ENCODE data around the gene NDUFA8.

The NDUFA8 gene

DNA sequence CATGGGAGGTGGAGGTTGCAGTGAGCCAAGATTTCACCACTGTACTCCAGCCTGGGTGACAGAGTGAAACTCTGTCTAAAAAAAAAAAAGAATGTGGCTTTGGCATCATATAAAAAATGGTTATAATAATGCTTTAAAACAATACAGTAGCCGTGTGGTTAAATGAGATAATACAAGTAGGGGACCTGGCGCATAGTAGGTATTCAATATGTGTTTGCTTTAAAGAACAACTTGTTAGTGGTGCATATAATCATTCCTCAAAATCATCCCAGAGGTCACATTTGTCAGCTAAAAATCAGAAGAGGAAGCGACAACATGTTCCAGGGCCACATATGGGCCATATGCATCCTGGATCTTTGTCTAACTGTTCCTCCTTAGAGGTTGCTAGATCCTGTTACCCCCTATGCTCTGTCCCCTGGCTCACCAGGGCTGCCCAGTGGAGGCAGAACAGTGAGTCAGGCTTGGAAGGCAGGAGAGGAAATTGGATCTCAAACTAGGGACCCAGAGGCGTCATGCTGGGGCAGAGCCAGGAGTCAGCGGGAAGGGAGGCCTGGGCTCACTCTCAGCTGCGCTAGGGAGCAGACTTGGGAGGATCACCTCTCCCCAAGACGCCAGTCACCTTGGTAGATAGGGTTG is 41.5 kb upstream of the NDUFA8 start:
- Histone ChIP-seq H3K9ac (ENCODE audit: low read length) (no peak overlapping the region), H4K8ac (ENCODE audit: low read depth, low read length) (no peak overlapping the region), H3K4ac (ENCODE audit: low read depth, low read length) (no peak overlapping the region), H3K14ac (ENCODE audit: low read length) (no peak overlapping the region), H3K27ac (ENCODE audit: low read depth, low read length) (no peak overlapping the region), H3K79me2 (ENCODE audit: control insufficient read depth, insufficient read depth, low read length, poor library complexity) (no peaks in the 10 kb centered on the region), H2BK120ac (ENCODE audit: insufficient read depth, low read length, poor library complexity) (no peak overlapping the region), H4K91ac (ENCODE audit: low read depth, low read length) (no peak overlapping the region), H2AK5ac (ENCODE audit: low read length) (no peak overlapping the region), H3K23ac (ENCODE audit: low read length) (no peak overlapping the region), H4K12ac (ENCODE audit: low read depth, low read length) (no peak overlapping the region), H2BK5ac (ENCODE audit: low read depth, low read length, poor library complexity) (no peak overlapping the region), H2AFZ (ENCODE audit: insufficient read depth, low read length, poor library complexity) (no peak overlapping the region), H3K18ac (ENCODE audit: low read length) (no peak overlapping the region), H3K9me3 (ENCODE audit: insufficient read depth, low read depth, low read length) (no peaks in the 10 kb centered on the region), H3K27me3 (ENCODE audit: insufficient read depth, low read length) (no peaks in the 10 kb centered on the region), H3K4me2 (ENCODE audit: low read length) (no peak overlapping the region), H3K79me1 (ENCODE audit: low read length) (no peaks in the 10 kb centered on the region), H3K36me3 (ENCODE audit: control insufficient read depth in 1 of 2, insufficient read depth in 2 of 2, low read length in 2 of 2) (no peaks in the 10 kb centered on the region), H3K4me1 (ENCODE audit: control insufficient read depth in 1 of 2, insufficient read depth in 2 of 2, low read length in 2 of 2) (no peaks in the 10 kb centered on the region), H3K4me3 (ENCODE audit: low read depth, low read length) (peak overlapping the region; percentile 27), H2BK12ac (ENCODE audit: low read length) (no peak overlapping the region)
- no CpG with 5 or more reads among the region's 7 CpGs for whole genome bisulfite sequencing (ENCODE audit: extremely low coverage, insufficient coverage, insufficient read length)
- no peak for DNase-seq

DNA sequence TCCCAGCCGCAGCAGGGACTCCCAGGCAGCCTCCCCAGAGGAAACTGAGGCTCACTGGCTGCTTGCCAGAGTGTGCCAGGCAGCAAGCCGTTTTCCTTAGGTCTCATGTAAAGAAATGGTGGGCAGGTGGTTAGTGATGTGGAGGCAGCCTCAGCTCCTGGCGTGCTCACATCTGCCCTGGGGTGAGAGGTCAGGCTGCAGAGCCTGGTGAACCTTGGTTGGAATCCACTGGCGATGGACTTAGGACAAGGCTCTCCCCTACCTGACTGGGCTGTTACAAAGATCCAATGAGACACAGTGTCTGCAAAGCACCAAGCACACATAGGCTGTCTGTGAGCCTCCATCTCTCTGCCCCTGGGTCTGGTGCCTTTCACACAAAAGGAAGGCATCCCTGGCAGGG is 38.3 kb upstream of the NDUFA8 start:
- Histone ChIP-seq H2BK12ac (ENCODE audit: low read length) (no peak overlapping the region), H3K4me1 (ENCODE audit: control insufficient read depth in 1 of 2, insufficient read depth in 2 of 2, low read length in 2 of 2) (no peaks in the 10 kb centered on the region), H3K14ac (ENCODE audit: low read length) (no peak overlapping the region), H2AFZ (ENCODE audit: insufficient read depth, low read length, poor library complexity) (no peak overlapping the region), H2AK5ac (ENCODE audit: low read length) (no peak overlapping the region), H3K9me3 (ENCODE audit: insufficient read depth, low read depth, low read length) (no peaks in the 10 kb centered on the region), H3K4me2 (ENCODE audit: low read length) (no peak overlapping the region), H3K27me3 (ENCODE audit: insufficient read depth, low read length) (no peaks in the 10 kb centered on the region), H3K18ac (ENCODE audit: low read length) (no peak overlapping the region), H3K4me3 (ENCODE audit: low read depth, low read length) (no peak overlapping the region), H3K9ac (ENCODE audit: low read length) (no peak overlapping the region), H3K4ac (ENCODE audit: low read depth, low read length) (no peak overlapping the region), H3K79me2 (ENCODE audit: control insufficient read depth, insufficient read depth, low read length, poor library complexity) (no peaks in the 10 kb centered on the region), H2BK5ac (ENCODE audit: low read depth, low read length, poor library complexity) (no peak overlapping the region), H3K27ac (ENCODE audit: low read depth, low read length) (no peak overlapping the region), H4K12ac (ENCODE audit: low read depth, low read length) (no peak overlapping the region), H3K79me1 (ENCODE audit: low read length) (no peaks in the 10 kb centered on the region), H2BK120ac (ENCODE audit: insufficient read depth, low read length, poor library complexity) (no peak overlapping the region), H4K91ac (ENCODE audit: low read depth, low read length) (no peak overlapping the region), H3K36me3 (ENCODE audit: control insufficient read depth in 1 of 2, insufficient read depth in 2 of 2, low read length in 2 of 2) (no peaks in the 10 kb centered on the region), H4K8ac (ENCODE audit: low read depth, low read length) (no peak overlapping the region), H3K23ac (ENCODE audit: low read length) (no peak overlapping the region)
- no peak for DNase-seq
- WGBS (ENCODE audit: extremely low coverage, insufficient coverage, insufficient read length), result no CpG with 5 or more reads among the region's 4 CpGs

DNA sequence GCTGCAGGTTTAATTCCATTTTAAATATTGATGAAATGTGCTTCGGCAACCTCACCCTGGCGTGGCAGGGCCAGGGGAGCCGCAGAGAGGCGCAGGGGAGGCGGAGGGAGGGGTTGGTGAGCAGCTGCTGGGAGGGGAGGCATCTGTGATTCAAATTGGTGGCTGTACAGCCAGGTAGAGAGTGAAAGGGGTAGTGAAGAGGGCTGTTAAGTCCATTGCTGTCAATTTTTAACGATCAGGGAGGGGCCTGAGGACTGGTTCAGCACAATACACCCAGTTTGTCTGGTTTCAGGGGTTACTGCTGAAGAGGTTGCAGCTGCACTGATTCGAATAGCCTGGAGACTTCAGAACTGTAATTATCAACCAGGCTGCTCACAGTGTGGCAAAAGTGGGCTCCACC is 37.8 kb upstream of the NDUFA8 start:
- H4K12ac ChIP-seq (ENCODE audit: low read depth, low read length), result no peak overlapping the region
- no peak overlapping the region for H4K91ac ChIP-seq (ENCODE audit: low read depth, low read length)
- no peak overlapping the region for H2BK12ac ChIP-seq (ENCODE audit: low read length)
- H3K23ac ChIP-seq (ENCODE audit: low read length), result no peak overlapping the region
- no peaks in the 10 kb centered on the region for H3K79me2 ChIP-seq (ENCODE audit: control insufficient read depth, insufficient read depth, low read length, poor library complexity)
- no peak overlapping the region for H3K9ac ChIP-seq (ENCODE audit: low read length)
- no peaks in the 10 kb centered on the region for H3K4me1 ChIP-seq (ENCODE audit: control insufficient read depth in 1 of 2, insufficient read depth in 2 of 2, low read length in 2 of 2)
- no peak overlapping the region for H2BK120ac ChIP-seq (ENCODE audit: insufficient read depth, low read length, poor library complexity)
- no peak overlapping the region for H2AK5ac ChIP-seq (ENCODE audit: low read length)
- no peaks in the 10 kb centered on the region for H3K27me3 ChIP-seq (ENCODE audit: insufficient read depth, low read length)
- H4K8ac ChIP-seq (ENCODE audit: low read depth, low read length), result no peak overlapping the region
- no peak overlapping the region for H3K27ac ChIP-seq (ENCODE audit: low read depth, low read length)
- H3K4me3 ChIP-seq (ENCODE audit: low read depth, low read length), result no peak overlapping the region
- H3K4me2 ChIP-seq (ENCODE audit: low read length), result no peak overlapping the region
- no peaks in the 10 kb centered on the region for H3K36me3 ChIP-seq (ENCODE audit: control insufficient read depth in 1 of 2, insufficient read depth in 2 of 2, low read length in 2 of 2)
- no peak for DNase-seq
- H3K14ac ChIP-seq (ENCODE audit: low read length), result no peak overlapping the region
- H3K4ac ChIP-seq (ENCODE audit: low read depth, low read length), result no peak overlapping the region
- no peaks in the 10 kb centered on the region for H3K9me3 ChIP-seq (ENCODE audit: insufficient read depth, low read depth, low read length)
- H3K18ac ChIP-seq (ENCODE audit: low read length), result no peak overlapping the region
- H2AFZ ChIP-seq (ENCODE audit: insufficient read depth, low read length, poor library complexity), result no peak overlapping the region
- H2BK5ac ChIP-seq (ENCODE audit: low read depth, low read length, poor library complexity), result no peak overlapping the region
- H3K79me1 ChIP-seq (ENCODE audit: low read length), result no peaks in the 10 kb centered on the region
- no CpG with 5 or more reads among the region's 7 CpGs for WGBS (ENCODE audit: extremely low coverage, insufficient coverage, insufficient read length)

DNA sequence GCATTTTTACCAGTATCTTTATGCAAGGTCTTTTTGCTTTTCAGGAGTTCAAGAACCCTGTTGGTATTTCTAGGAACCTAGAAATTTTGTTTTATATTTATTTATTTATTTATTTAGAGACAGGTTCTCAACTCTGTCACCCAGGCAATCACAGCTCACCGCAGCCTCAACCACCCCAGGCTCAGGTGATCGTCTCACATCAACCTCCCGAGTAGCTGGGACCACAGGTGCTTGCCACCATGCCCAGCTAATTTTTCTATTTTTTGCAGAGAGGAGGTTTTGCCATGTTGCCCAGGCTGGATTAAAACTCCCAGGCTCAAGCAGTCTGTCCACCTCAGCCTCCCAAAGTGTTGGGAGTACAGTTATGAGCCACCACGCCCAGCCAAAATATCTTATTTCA is 36.3 kb upstream of the NDUFA8 start:
- H3K4me1 ChIP-seq (ENCODE audit: control insufficient read depth in 1 of 2, insufficient read depth in 2 of 2, low read length in 2 of 2), result no peaks in the 10 kb centered on the region
- H3K27me3 ChIP-seq (ENCODE audit: insufficient read depth, low read length), result no peaks in the 10 kb centered on the region
- H4K8ac ChIP-seq (ENCODE audit: low read depth, low read length), result no peak overlapping the region
- no CpG with 5 or more reads among the region's 4 CpGs for WGBS (ENCODE audit: extremely low coverage, insufficient coverage, insufficient read length)
- H2BK12ac ChIP-seq (ENCODE audit: low read length), result no peak overlapping the region
- no peak for DNase-seq
- H2AFZ ChIP-seq (ENCODE audit: insufficient read depth, low read length, poor library complexity), result no peak overlapping the region
- H4K12ac ChIP-seq (ENCODE audit: low read depth, low read length), result no peak overlapping the region
- H2BK5ac ChIP-seq (ENCODE audit: low read depth, low read length, poor library complexity), result no peak overlapping the region
- H3K79me1 ChIP-seq (ENCODE audit: low read length), result no peaks in the 10 kb centered on the region
- no peak overlapping the region for H3K23ac ChIP-seq (ENCODE audit: low read length)
- H3K9me3 ChIP-seq (ENCODE audit: insufficient read depth, low read depth, low read length), result no peaks in the 10 kb centered on the region
- no peak overlapping the region for H2BK120ac ChIP-seq (ENCODE audit: insufficient read depth, low read length, poor library complexity)
- no peaks in the 10 kb centered on the region for H3K79me2 ChIP-seq (ENCODE audit: control insufficient read depth, insufficient read depth, low read length, poor library complexity)
- no peak overlapping the region for H3K9ac ChIP-seq (ENCODE audit: low read length)
- H4K91ac ChIP-seq (ENCODE audit: low read depth, low read length), result no peak overlapping the region
- H3K27ac ChIP-seq (ENCODE audit: low read depth, low read length), result no peak overlapping the region
- H3K14ac ChIP-seq (ENCODE audit: low read length), result no peak overlapping the region
- no peak overlapping the region for H2AK5ac ChIP-seq (ENCODE audit: low read length)
- H3K18ac ChIP-seq (ENCODE audit: low read length), result no peak overlapping the region
- H3K4ac ChIP-seq (ENCODE audit: low read depth, low read length), result no peak overlapping the region
- no peak overlapping the region for H3K4me3 ChIP-seq (ENCODE audit: low read depth, low read length)
- H3K36me3 ChIP-seq (ENCODE audit: control insufficient read depth in 1 of 2, insufficient read depth in 2 of 2, low read length in 2 of 2), result no peaks in the 10 kb centered on the region
- H3K4me2 ChIP-seq (ENCODE audit: low read length), result no peak overlapping the region

Measured in trophoblast cell (in vitro differentiated cells and primary cell).